GM19099 (cell line): ENCODE measurements around the gene JAG1.

Experiments
- POLR2A ChIP-seq: IDR thresholded peaks from 3 replicates; pipeline ENCODE4 v1.6.1; 2011; ENCODE audit warnings: low read depth; ENCODE audit not compliant: insufficient read length; ENCODE audit errors: extremely low read depth

JAG1 gene

DNA sequence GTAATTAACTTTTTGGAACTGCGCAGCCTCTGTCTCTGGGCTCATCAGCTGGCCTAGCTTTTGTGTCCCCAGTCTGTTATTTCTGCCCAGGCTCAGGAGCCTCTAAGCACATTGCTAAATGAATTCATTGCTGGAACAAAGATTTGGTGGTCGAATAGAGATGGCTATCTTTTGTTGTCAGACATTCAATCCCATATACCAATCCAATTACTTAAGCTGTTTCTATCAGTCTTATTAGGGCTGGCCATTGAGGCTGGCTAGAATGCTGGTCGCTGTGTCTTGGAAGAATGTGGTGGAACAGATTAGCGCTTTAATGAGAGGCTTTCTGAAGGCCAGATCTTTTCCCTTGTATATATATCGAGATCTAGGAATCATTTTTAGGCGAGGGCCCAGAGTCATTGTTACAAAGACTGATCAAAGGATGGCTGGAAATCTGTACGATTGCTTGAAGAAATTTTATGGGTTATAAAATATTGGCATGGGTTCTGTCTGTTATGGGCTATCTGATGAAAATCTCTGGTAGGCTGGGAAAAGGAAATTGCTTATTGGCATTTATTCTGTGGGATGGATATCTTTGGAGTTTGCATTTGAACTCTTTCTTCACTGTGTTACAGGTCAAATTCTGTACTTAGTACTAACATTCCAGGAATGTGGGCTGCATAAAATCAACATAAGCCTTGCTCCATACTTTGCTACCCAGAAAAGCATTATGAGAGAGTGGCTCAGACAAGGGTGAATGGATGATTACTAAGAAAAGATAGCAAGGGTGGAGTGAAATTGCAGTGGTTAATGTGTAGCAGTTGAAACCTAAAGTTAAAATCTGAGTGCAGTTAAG is 34.8 kb upstream of the JAG1 start:
- no peak for TF ChIP-seq POLR2A

DNA sequence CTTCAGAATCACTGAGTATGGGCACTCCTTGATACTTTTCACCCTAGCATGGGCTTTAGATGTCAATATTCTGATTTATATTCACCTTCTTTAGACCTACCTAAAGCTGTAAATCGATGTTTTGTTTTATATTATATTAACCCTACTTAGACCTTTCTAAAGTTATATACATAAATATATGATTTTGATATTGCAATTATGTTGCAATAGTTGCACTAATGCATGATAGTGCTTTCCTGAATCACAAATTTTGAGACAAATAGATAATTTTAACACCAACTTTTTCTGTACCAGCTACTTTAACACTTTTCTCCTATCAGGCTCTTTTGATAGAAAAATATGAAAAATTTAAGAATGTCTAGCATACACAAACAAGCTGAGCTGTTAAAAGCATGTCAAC is 34.0 kb upstream of the JAG1 start:
- TF ChIP-seq POLR2A: no peak

DNA sequence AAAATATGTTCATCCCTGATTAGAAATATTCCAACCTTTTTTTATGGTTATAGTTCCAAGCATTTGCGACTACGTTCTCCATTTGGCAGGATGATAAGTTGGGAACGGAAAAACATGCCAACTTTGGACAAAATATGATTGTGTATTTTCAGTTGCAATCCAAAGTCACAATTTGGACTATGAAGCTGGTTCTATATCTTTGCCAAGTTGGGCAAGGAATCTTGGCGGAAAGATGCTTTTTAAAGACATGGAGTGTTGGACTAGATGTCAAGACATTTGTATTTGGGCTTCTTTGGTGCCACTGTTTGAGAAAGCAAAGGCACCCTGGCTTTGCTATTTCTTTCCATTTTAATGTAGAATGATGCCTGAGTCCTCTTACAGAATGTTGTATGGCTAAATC is 33.3 kb upstream of the JAG1 start:
- no peak for TF ChIP-seq POLR2A

DNA sequence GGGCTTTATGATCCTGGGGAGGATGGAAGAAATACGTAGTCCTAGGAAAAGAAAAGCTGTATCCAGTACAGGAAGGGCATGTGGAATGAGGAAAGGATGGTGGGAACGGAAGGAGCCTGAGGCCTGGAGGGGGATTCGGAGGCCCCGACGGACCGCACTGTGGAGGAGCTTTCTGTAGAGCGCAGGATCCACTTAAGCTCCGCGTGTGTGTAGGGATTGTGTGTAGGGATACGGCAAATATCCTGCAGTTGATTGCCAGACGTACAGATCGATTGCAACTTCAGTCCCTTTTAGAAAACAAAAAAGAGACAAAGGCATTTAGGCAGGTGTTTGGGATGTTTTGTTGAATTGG is 32.6 kb upstream of the JAG1 start:
- no peak for TF ChIP-seq POLR2A

DNA sequence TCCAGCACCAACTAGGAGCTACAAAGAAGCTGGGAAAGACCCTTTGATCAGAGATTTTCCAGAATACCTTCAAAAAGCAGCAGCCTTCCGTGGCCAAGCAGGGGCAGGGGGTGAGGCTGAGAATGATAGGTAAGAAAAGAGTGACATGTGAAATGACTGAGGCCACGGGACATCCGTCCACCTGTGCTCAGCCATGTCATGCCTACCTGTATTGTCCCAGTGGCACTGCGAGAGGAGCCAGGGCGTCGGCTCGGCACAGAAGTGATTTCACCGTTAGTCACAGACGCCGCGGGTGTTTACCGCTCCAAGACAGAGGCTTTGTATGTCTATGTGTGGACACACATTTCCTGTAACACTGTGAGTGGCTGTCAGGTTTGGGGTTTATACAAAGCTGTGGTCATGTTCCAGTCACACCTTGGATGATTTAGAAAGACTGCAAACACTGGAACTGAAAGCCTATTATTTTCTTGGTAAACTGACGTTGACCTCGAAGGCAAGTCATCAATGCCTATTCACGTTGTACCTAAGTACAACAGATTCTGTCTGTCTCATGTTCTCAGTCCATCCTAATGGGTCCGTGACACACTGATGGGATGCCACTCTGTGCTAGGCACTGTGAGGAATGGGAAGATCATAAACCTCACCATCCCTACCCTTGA is 32.1 kb upstream of the JAG1 start:
- TF ChIP-seq POLR2A: no peak

DNA sequence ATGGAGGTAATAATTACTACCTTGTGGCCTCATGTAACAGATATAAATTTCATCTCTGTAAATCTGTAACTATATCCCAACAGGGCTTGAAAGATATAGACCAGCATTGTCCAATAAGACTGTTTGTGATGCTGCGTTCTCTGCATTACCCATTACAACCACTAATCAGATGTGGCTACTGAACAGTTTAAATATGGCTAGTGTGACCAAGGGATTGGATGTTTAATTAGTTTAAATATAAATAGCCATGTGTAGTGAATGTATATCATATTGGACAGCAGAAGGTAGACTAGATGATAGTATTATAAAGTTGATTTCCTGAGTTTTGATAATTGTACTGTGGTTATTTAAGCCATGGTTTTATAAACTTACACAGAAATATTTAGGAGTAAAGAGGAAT is 27.8 kb upstream of the JAG1 start:
- TF ChIP-seq POLR2A: no peak

DNA sequence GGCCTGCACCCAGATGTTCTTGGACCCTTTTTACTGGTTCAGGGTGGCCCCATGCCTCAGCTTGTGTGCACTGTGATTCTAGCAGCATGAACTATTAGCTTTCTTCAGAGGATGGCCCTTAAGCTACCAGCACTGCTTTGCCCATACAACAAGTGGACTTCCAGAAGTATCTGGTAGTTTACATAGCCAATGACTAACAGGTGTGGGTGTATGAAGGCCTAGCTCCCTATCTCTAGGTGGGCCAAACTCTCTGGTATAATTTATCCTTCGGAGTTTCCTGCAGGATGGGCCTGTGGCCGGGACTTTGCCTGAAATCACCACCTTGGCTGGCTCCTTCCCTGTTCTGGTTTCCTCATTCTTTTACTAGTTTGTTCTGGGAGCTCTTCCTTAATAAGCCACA is 26.1 kb upstream of the JAG1 start:
- TF ChIP-seq POLR2A: no peak

DNA sequence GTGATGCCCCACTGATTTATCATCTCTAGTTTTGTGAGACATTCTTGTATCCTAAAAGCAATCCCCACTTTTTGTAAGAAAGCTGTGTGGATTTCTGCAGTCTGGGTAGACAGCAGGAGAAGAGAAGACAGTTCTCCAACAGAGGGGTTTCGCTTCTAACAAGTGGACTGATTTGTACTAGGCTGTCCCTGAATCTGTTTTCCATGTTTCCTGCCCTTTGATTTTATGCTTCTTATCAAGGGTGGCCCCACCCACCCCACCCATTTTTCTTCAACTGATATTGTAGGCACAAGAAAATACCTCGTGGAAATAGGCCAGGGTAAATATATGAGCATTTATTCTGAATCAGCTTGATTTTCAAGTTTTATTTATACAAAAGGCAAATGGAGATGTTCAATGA is 25.7 kb upstream of the JAG1 start:
- TF ChIP-seq POLR2A: no peak

DNA sequence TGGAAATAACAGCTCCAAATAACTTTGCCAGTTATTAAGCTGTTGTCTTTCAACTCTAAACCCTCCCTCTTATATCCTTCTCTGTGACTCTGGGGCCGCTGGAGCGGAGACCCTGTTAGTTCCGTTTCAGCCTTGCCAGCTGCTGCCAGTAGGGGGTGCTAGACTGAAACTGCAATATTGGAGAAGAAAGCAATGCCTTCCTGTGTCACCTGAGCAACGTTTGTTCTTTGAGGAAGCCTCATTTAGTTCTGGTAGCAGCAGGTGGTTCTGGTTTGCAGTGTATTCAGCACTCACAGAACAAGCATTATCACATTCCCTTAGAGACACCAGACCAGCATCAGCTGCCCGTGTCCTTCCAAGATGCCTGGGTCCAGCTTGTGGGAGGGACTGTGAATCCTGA is 22.9 kb upstream of the JAG1 start:
- TF ChIP-seq POLR2A: no peak

DNA sequence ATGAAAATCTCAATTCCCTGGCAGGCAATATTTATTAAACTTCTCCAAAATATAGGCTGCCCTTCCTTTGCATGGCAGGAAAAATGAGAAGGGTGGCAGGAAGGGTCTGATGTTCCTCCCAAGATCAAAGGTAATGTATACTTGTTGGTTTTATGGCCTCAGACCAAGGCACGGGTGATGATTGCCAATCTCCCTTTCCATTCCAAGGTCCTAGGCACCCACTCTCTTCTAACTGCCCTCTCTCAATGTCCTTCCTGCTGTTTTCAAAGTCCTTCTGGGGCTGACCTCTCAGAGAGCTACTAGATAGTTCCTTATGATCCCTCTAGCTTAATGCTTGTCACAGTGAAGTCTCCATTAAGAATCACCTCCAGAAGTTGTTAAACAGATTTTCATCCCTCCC is 15.6 kb upstream of the JAG1 start:
- no peak for TF ChIP-seq POLR2A

DNA sequence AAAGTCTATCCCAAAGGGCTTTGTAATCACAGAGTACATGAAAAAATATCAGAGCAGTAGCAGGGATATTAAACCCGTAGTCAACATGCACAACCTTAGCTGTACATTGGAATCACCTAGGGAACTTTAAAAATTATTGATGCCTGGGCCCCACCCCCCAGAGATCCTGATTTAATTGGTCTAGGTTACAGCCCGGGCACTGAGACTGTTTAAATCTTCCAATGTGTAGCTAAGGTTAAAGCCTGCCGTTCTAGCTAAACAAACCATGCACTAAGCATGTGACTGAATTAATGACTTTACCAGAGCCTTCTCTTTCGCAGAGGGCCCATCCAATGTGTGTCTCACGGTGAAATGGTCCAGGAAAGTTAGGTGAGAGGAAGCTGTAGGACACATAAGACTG is 14.1 kb upstream of the JAG1 start:
- TF ChIP-seq POLR2A: no peak

DNA sequence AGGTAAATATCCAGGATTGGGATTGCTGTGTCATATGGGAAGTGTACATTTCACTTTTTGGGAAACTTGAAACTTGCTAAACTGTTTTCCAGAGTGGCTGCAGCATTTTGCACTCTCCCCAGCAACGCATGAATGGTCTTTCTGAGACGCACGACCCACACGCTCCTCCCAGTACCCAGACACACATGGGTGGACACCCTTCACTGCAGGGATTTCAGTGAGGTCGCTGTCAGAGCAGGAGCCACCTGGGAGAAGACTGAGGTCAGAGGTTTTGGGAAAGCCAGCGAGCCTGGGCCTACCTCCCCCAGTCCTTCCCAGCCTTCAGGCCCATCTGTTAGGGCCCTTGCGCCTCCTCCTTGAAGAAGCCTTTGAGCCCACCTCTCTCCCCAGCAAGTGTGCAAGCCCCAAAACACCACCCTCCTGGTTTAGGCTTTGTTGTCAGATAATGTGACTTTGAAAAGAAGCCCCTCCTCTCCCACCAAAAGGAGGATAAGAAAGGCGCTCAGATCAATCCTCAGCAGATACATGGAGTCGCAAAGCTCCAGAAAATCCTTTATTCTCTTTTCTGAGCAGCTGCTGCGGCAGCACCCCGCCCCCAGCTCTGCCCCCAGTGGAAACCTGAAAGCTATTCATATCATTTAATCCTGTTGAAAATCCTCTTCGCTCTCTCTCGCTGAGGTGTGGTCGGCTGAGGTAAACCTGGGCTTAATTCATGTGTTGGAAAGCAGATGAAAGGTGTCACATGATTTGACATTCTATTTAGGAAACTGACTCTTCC is 12.7 kb upstream of the JAG1 start:
- no peak for TF ChIP-seq POLR2A

DNA sequence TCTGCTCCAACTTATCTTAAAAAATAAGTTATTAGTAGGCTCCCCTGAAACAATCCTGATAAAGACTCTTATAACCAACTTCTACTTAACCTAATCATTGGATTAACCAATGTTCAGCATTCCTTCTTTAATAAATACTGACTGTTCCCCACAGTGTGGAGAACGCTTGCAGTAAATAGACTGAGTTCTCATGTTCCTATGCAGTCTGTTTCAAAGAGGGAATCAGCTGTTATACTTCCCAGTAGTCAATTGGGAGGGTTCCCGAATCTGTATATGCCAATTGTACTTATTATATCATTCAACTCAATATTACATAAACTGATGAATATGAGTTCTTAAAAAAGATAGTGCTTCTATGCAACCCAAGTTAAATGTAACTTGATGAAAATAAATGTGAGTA is 9.7 kb upstream of the JAG1 start:
- TF ChIP-seq POLR2A: no peak

DNA sequence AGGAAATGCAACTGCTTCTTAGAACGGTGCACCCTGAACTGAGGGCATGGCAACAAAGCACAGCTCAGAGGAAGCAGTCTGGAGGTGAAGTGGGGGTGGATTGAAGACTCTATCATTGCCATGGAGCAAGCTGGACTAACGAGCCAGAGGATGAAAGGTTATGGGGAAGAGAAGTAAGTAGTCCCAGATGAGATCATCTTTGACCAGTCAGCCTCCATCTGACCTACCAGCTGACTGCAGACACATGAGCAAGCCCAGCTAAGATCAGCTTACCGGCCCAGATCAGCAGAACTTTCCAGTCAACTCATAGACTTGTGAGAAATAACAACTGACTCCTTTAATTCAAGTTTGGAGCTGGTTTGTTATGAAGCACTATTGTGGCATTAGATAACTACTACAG is 9.1 kb upstream of the JAG1 start:
- TF ChIP-seq POLR2A: no peak

DNA sequence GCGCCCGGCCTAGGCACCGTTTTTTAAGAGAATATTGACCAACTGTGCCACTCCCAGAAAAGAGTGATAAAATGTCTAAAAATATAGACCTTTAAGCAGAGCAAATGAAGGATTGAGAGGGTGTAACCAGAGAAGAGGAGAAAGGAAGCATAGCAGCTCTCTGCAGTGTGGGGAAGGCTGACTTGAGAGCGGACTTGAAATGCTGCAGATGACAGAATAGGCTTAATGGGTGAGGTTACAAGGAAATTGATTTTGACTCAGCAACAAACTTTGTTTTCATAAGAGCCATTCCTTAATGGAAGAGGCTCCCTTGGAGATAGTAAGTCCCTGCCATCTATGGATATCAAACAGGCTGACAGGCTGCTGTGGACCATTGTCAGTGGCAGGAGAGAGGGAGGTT is 7.7 kb upstream of the JAG1 start:
- TF ChIP-seq POLR2A: no peak

DNA sequence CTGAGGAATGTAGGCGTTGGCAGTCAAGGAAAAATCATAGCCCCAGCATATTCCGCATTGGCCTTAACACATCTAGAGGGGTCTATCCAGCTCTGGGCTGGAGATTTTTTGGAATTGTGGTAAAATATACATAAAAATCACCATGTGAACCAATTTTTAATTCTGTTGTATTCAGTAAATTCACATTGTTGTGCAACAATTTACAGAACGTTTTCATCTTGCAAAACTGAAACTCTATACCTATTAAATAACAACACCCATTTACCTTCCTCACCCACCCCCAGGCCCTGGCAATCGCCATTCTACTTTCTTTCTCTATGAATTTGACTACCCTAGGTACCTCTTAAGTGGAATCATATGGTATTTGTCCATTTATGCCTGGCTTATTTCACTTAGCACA is 6.8 kb upstream of the JAG1 start:
- TF ChIP-seq POLR2A: no peak
